ENCODE data around the gene PRPS1.
"Not testable (repeated sequence)": the region's sequence is repeated elsewhere in the genome, so short reads cannot be mapped to it uniquely, and the experiment has no call there.

PRPS1 gene

GRCh38 chrX:107683931-107684330 is 55.6 kb downstream of the PRPS1 start:
- H3K27ac ChIP-seq (ENCODE audit: low read depth, low read length, severe bottlenecking), result no peak overlapping the region
- no peak overlapping the region for H3K4me3 ChIP-seq (ENCODE audit: extremely low read depth, insufficient read depth, low read length, poor library complexity, severe bottlenecking)
- no peaks in the 10 kb centered on the region for H3K36me3 ChIP-seq (ENCODE audit: control insufficient read depth, insufficient read depth, low read length)
- H3K4me1 ChIP-seq (ENCODE audit: control insufficient read depth, insufficient read depth, low read length, poor library complexity, severe bottlenecking), result no peaks in the 10 kb centered on the region
- no peaks in the 10 kb centered on the region for H3K9me3 ChIP-seq (ENCODE audit: control insufficient read depth, low read length)
- WGBS, 2 experiments (ENCODE audit: insufficient coverage in 2 of 2), result 93% methylated on average over 2 of the region's 3 CpGs; no CpG with 5 or more reads in 1 of the 2 experiments

- WGBS, 2 experiments (ENCODE audit: insufficient coverage in 2 of 2), result 50% methylated on average over 1 of the region's 5 CpGs; no CpG with 5 or more reads in 1 of the 2 experiments
- Histone ChIP-seq H3K4me1 (ENCODE audit: control insufficient read depth, insufficient read depth, low read length, poor library complexity, severe bottlenecking) (no peaks in the 10 kb centered on the region), H3K9me3 (ENCODE audit: control insufficient read depth, low read length) (no peaks in the 10 kb centered on the region), H3K4me3 (ENCODE audit: extremely low read depth, insufficient read depth, low read length, poor library complexity, severe bottlenecking) (no peak overlapping the region), H3K36me3 (ENCODE audit: control insufficient read depth, insufficient read depth, low read length) (no peaks in the 10 kb centered on the region), H3K27ac (ENCODE audit: low read depth, low read length, severe bottlenecking) (no peak overlapping the region)
These were observed 56.7 kb downstream of the PRPS1 start for GRCh38 chrX:107684956-107685385.

- not testable (repeated sequence) for H3K4me3 ChIP-seq (ENCODE audit: extremely low read depth, insufficient read depth, low read length, poor library complexity, severe bottlenecking); H3K4me1 ChIP-seq (ENCODE audit: control insufficient read depth, insufficient read depth, low read length, poor library complexity, severe bottlenecking); H3K36me3 ChIP-seq (ENCODE audit: control insufficient read depth, insufficient read depth, low read length); H3K27ac ChIP-seq (ENCODE audit: low read depth, low read length, severe bottlenecking); H3K9me3 ChIP-seq (ENCODE audit: control insufficient read depth, low read length)
- no CpG with 5 or more reads among the region's 9 CpGs for WGBS, 2 experiments (ENCODE audit: insufficient coverage in 2 of 2)
These were observed 57.3 kb downstream of the PRPS1 start for GRCh38 chrX:107685586-107685985.

- no peaks in the 10 kb centered on the region for H3K4me1 ChIP-seq (ENCODE audit: control insufficient read depth, insufficient read depth, low read length, poor library complexity, severe bottlenecking)
These were observed 57.7 kb downstream of the PRPS1 start for GRCh38 chrX:107686026-107686425.

GRCh38 chrX:107686792-107687191 is 58.5 kb downstream of the PRPS1 start:
- Histone ChIP-seq H3K4me3 (ENCODE audit: extremely low read depth, insufficient read depth, low read length, poor library complexity, severe bottlenecking) (no peak overlapping the region), H3K27ac (ENCODE audit: low read depth, low read length, severe bottlenecking) (no peak overlapping the region), H3K9me3 (ENCODE audit: control insufficient read depth, low read length) (no peaks in the 10 kb centered on the region), H3K4me1 (ENCODE audit: control insufficient read depth, insufficient read depth, low read length, poor library complexity, severe bottlenecking) (no peaks in the 10 kb centered on the region), H3K36me3 (ENCODE audit: control insufficient read depth, insufficient read depth, low read length) (no peaks in the 10 kb centered on the region)
- WGBS, 2 experiments (ENCODE audit: insufficient coverage in 2 of 2), result no CpG with 5 or more reads among the region's 3 CpGs

More at GRCh38 chrX:107686026-107686425, 57.7 kb downstream of the PRPS1 start:
- Histone ChIP-seq H3K4me3 (ENCODE audit: extremely low read depth, insufficient read depth, low read length, poor library complexity, severe bottlenecking) (no peak overlapping the region), H3K27ac (ENCODE audit: low read depth, low read length, severe bottlenecking) (no peak overlapping the region), H3K9me3 (ENCODE audit: control insufficient read depth, low read length) (no peaks in the 10 kb centered on the region), H3K36me3 (ENCODE audit: control insufficient read depth, insufficient read depth, low read length) (no peaks in the 10 kb centered on the region)
- 100% methylated on average over 1 of the region's 3 CpGs for WGBS, 2 experiments (ENCODE audit: insufficient coverage in 2 of 2)

- Histone ChIP-seq H3K27ac (ENCODE audit: low read depth, low read length, severe bottlenecking) (no peak overlapping the region), H3K36me3 (ENCODE audit: control insufficient read depth, insufficient read depth, low read length) (no peaks in the 10 kb centered on the region), H3K4me3 (ENCODE audit: extremely low read depth, insufficient read depth, low read length, poor library complexity, severe bottlenecking) (no peak overlapping the region), H3K4me1 (ENCODE audit: control insufficient read depth, insufficient read depth, low read length, poor library complexity, severe bottlenecking) (no peaks in the 10 kb centered on the region), H3K9me3 (ENCODE audit: control insufficient read depth, low read length) (no peaks in the 10 kb centered on the region)
- no CpG with 5 or more reads among the region's 3 CpGs for WGBS, 2 experiments (ENCODE audit: insufficient coverage in 2 of 2)
These were observed 59.1 kb downstream of the PRPS1 start for GRCh38 chrX:107687445-107687844.

GRCh38 chrX:107691024-107691448 is 62.7 kb downstream of the PRPS1 start:
- H3K36me3 ChIP-seq (ENCODE audit: control insufficient read depth, insufficient read depth, low read length), result no peaks in the 10 kb centered on the region
- no peaks in the 10 kb centered on the region for H3K9me3 ChIP-seq (ENCODE audit: control insufficient read depth, low read length)
- H3K27ac ChIP-seq (ENCODE audit: low read depth, low read length, severe bottlenecking), result no peak overlapping the region
- WGBS, 2 experiments (ENCODE audit: insufficient coverage in 2 of 2), result 94% methylated on average over 3 of the region's 5 CpGs; no CpG with 5 or more reads in 1 of the 2 experiments
- H3K4me1 ChIP-seq (ENCODE audit: control insufficient read depth, insufficient read depth, low read length, poor library complexity, severe bottlenecking), result no peaks in the 10 kb centered on the region
- H3K4me3 ChIP-seq (ENCODE audit: extremely low read depth, insufficient read depth, low read length, poor library complexity, severe bottlenecking), result no peak overlapping the region

GRCh38 chrX:107699616-107700015 is 71.3 kb downstream of the PRPS1 start:
- Histone ChIP-seq H3K4me3 (ENCODE audit: extremely low read depth, insufficient read depth, low read length, poor library complexity, severe bottlenecking) (no peak overlapping the region), H3K9me3 (ENCODE audit: control insufficient read depth, low read length) (no peaks in the 10 kb centered on the region), H3K27ac (ENCODE audit: low read depth, low read length, severe bottlenecking) (no peak overlapping the region), H3K4me1 (ENCODE audit: control insufficient read depth, insufficient read depth, low read length, poor library complexity, severe bottlenecking) (no peaks in the 10 kb centered on the region), H3K36me3 (ENCODE audit: control insufficient read depth, insufficient read depth, low read length) (no peaks in the 10 kb centered on the region)
- WGBS, 2 experiments (ENCODE audit: insufficient coverage in 2 of 2), result no CpG with 5 or more reads among the region's 2 CpGs

- no peak overlapping the region for H3K27ac ChIP-seq (ENCODE audit: low read depth, low read length, severe bottlenecking)
- H3K36me3 ChIP-seq (ENCODE audit: control insufficient read depth, insufficient read depth, low read length), result no peaks in the 10 kb centered on the region
- 20 to 78% methylated on average over 1 to 2 of the region's 4 CpGs for WGBS, 2 experiments (ENCODE audit: insufficient coverage in 2 of 2)
These were observed 72.0 kb downstream of the PRPS1 start for GRCh38 chrX:107700317-107700774.

More at GRCh38 chrX:107700317-107700774, 72.0 kb downstream of the PRPS1 start:
- no peak overlapping the region for H3K4me3 ChIP-seq (ENCODE audit: extremely low read depth, insufficient read depth, low read length, poor library complexity, severe bottlenecking)
- H3K9me3 ChIP-seq (ENCODE audit: control insufficient read depth, low read length), result no peaks in the 10 kb centered on the region
- no peaks in the 10 kb centered on the region for H3K4me1 ChIP-seq (ENCODE audit: control insufficient read depth, insufficient read depth, low read length, poor library complexity, severe bottlenecking)

Measured in mesodermal cell (in vitro differentiated cells).